Stomach smooth muscle (tissue), 2 donors: ENCODE data around the gene DCAF4L1.

Source experiments
- H3K27ac ChIP-seq: one replicate; pipeline ENCODE4 v1.7.0; 2013; ENCODE audit warnings: mild to moderate bottlenecking, low read length, inconsistent platforms
- H3K27me3 ChIP-seq, 2 donors: one replicate each; pipeline ENCODE4 v1.7.0; 2013; ENCODE audit warnings: low read length in 2 of 2; ENCODE audit not compliant: insufficient read depth in 2 of 2, control insufficient read depth in 1 of 2
- H3K36me3 ChIP-seq, 2 donors: one replicate each; pipeline ENCODE4 v1.7.0; 2013; ENCODE audit warnings: low read length in 2 of 2; ENCODE audit not compliant: control insufficient read depth in 2 of 2, insufficient read depth in 2 of 2
- H3K4me1 ChIP-seq: one replicate; pipeline ENCODE4 v1.7.0; 2013; ENCODE audit warnings: low read length; ENCODE audit not compliant: control insufficient read depth, insufficient read depth
- H3K4me3 ChIP-seq, 2 donors: one replicate each; pipeline ENCODE4 v1.7.0; 2013; ENCODE audit warnings: low read length in 2 of 2
- H3K9ac ChIP-seq, 2 donors: one replicate each; pipeline ENCODE4 v1.7.0; 2013; ENCODE audit warnings: low read length in 2 of 2, mild to moderate bottlenecking in 1 of 2
- H3K9me3 ChIP-seq, 2 donors: one replicate each; pipeline ENCODE4 v1.7.0; 2013; ENCODE audit warnings: low read length in 2 of 2; ENCODE audit not compliant: control insufficient read depth in 2 of 2
- donor health status: healthy.
- donor health status: Pancreatic carcinoma.

DCAF4L1 gene

DNA sequence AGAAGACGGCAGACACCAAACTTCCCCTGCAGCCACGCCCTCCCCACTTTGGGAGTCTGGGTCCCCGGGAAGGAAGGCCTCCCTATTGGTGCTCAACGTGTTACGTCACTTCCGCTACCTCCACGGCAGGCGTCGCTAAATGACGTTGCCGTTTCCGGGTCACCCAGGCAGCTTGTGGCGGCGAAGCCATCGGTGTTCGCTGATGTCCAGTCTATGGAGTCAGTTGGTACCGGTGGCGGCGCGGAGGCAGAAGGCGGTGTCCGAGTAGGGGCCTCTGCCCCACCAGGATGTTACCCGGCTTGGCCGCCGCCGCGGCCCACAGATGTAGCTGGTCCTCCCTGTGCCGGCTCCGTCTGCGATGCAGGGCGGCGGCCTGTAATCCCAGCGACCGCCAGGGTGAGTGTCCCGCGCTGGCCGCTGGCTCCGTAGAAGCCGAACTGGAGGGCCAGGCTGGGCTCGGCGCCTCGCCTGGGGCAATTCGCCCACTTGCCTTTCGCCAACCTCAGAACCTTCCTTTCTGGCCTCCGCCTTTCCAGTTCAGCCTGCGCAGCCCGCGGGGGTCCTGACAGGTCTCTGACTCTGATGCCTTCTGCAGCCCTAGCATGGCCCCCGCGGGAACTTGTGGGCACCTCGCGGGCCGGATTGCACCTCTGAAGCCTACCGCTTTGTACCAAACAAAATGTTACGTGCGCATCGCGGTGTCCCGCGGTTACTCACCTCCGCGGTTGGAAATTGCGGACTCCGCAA lies 9.0 kb downstream of the DCAF4L1 start, which contains the start of gene SLC30A9:
SLC30A9 (plus strand) TSS at position 166 of the 747 bp plus-strand sequence; CDS start at position 288, 122 bp downstream.
- Histone ChIP-seq H3K27ac (peak within 1 kb of the TSS; percentile 58), H3K9ac (peak within 1 kb of the TSS; percentile 90 to 94), H3K4me3 (peak within 1 kb of the TSS; percentile 95 to 98)

DNA sequence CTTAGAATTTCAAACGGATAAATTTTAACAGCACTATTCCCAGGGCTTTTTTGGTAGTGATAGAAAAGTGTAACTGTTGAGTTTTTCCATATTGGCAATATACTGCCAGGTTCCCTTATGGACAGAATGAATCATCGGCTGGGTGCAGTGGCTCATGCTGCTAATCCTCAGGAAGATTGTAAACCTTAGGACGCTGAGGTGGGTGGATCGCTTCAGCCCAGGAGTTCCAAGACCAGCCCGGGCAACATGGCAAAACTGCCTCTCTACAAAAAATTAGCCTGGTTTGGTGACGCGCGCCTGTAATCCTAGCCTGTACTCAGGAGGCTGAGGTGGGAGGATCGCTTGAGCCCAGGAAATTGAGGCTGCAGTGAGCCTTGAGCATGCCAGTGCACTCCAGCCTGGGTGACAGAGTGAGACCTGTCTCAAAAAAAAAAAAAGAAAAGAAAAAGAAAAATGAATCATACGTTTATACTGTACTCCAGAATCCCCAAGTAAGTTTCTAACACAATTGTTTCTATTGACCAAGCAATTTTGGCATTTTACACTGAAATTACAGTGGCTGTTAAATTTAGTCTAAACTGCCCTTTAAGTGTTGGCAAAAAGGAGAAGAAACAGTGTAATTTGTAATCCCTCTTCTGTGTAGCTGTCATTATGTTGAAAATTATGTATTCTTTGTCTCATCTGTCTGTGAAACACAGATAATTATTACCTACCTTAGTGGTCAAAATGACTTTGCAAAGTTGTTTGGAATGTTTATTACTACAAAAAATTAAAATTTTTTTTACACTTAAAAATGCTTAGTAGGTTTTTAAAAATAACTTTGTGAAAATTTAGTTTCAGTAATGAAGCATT lies 10.6 kb downstream of the DCAF4L1 start:
- H3K27me3 ChIP-seq = no peaks in the 10 kb centered on the region
- peaks cover 11% of the 10 kb centered on the region for H3K4me1 ChIP-seq
- no peak overlapping the region for H3K27ac ChIP-seq
- H3K36me3 ChIP-seq = no peaks in the 10 kb centered on the region
- no peak overlapping the region for H3K9ac ChIP-seq
- no peaks in the 10 kb centered on the region for H3K9me3 ChIP-seq
- H3K4me3 ChIP-seq = peak overlapping the region in 1 of 2 donors; percentile 95

More for the DNA sequence above, 9.0 kb downstream of the DCAF4L1 start, which contains the start of gene SLC30A9:
- H3K27me3 ChIP-seq = no peaks in the 10 kb centered on the region
- H3K9me3 ChIP-seq = no peaks in the 10 kb centered on the region
- peaks cover 11% of the 10 kb centered on the region for H3K4me1 ChIP-seq
- H3K36me3 ChIP-seq = no peaks in the 10 kb centered on the region

DNA sequence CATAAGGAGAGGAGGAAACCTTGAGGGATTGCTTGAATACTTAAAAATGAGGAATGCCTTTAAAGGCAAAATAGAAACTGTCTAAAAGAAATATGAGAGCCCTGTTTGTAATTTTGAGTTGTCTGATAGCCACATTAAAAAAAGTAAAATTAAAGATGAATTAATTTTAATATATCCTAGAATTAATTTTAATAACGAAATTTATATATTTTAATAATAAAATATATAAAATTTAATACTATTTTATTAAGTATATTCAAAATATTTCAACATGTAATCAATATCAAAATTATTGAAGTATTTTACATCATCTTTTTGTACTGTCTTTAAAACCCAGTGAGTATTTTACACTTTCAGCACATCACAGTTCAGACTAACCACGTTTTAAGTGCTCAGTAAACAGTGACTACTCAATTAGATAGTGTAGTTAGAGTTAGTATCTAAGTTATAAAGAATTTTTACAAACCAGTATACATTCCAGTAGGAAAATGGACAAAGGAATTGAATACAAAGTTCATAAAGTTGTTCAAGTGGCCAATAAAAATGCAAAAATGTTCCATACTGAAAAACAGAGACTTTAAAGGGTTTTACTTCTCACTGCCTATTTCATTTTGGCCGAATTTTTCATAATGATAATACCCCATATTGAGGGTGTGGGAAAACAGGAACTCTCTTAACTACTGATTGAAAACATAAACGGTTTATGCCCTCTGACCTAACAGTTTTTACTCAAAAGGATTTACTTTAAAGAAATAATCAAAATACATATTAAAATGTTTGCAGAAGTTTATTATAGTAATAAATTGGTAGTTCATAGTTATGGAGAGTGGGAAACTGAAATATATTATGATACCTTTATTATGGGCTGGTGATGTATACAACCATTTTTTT lies 11.7 kb downstream of the DCAF4L1 start:
- Histone ChIP-seq H3K36me3 (no peaks in the 10 kb centered on the region), H3K9ac (no peak overlapping the region), H3K27ac (no peak overlapping the region), H3K4me1 (peaks cover 11% of the 10 kb centered on the region), H3K27me3 (no peaks in the 10 kb centered on the region), H3K4me3 (no peak overlapping the region), H3K9me3 (no peaks in the 10 kb centered on the region)

DNA sequence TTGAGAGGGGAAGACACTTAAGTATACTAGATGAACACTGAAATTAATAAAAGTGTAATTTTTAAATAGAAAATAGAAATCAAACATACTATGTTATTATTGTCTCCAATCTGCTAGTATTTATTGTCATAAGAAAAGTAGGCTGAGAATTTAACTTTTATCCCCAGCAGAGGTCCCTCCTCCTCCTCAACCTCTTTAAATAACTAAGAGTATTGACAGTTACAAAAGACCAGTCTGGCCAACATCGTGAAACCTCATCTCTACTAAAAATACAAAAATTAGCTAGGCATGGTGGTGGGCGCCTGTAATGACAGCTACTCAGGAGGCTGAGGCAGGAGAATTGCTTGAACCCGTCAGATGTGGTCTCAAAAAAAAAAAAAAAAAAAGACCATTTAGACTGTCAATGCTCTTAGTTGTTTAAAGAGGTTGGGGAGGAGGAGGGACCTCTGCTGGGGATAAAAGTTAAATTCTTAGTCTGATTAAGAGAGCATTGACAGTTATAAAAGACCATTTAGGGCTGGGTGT lies 13.0 kb downstream of the DCAF4L1 start:
- H3K27ac ChIP-seq = no peak overlapping the region
- H3K27me3 ChIP-seq = no peaks in the 10 kb centered on the region
- H3K9me3 ChIP-seq = no peaks in the 10 kb centered on the region
- no peak overlapping the region for H3K9ac ChIP-seq
- peaks cover 0 to 3% of the 10 kb centered on the region in 2 donors for H3K36me3 ChIP-seq
- peaks cover 11% of the 10 kb centered on the region for H3K4me1 ChIP-seq
- H3K4me3 ChIP-seq = no peak overlapping the region

DNA sequence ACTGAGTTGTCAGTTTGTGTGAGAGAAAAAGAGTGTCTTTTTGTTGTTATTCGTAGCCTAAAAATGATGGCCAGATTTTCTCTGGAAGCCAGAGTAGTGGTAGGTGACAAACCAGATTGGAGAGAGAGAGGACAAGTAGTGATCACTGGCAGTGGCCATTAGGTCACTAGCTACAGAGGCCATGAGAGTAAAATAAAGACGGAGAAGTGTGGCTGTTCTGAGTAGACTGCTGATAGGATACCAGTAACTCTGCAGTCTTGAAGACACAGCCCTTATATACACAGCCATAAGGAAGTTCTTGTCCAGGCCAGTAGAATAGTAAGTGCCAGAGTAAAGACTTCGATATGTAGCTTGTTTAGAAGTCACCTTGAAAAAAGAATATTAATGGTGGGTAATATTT lies 16.5 kb downstream of the DCAF4L1 start:
- Histone ChIP-seq H3K9me3 (no peaks in the 10 kb centered on the region), H3K4me1 (no peaks in the 10 kb centered on the region), H3K36me3 (peaks cover 0 to 3% of the 10 kb centered on the region in 2 donors), H3K9ac (no peak overlapping the region), H3K27ac (no peak overlapping the region), H3K4me3 (no peak overlapping the region), H3K27me3 (no peaks in the 10 kb centered on the region)

DNA sequence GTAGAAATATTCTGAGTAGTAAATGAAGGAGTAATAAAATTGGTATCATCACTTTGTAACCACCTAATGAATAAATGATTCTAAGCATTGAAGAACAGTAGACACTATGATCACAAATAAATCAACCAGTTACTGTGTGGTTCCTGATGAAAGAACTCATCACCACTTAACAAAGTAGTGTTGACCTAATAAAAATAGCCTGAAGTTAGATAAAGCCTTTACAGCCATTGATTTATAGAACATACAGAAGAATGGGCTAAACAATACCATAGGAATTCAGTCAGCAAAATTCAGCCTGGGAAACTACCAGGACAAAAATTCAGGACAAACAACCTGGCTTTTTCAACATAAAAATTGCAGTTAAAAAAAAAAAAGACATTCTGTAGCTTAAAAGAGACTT lies 17.8 kb downstream of the DCAF4L1 start:
- Histone ChIP-seq H3K27me3 (no peaks in the 10 kb centered on the region), H3K36me3 (peaks cover 0 to 5% of the 10 kb centered on the region in 2 donors), H3K9me3 (no peaks in the 10 kb centered on the region), H3K4me3 (no peak overlapping the region), H3K4me1 (no peaks in the 10 kb centered on the region), H3K9ac (no peak overlapping the region), H3K27ac (no peak overlapping the region)

DNA sequence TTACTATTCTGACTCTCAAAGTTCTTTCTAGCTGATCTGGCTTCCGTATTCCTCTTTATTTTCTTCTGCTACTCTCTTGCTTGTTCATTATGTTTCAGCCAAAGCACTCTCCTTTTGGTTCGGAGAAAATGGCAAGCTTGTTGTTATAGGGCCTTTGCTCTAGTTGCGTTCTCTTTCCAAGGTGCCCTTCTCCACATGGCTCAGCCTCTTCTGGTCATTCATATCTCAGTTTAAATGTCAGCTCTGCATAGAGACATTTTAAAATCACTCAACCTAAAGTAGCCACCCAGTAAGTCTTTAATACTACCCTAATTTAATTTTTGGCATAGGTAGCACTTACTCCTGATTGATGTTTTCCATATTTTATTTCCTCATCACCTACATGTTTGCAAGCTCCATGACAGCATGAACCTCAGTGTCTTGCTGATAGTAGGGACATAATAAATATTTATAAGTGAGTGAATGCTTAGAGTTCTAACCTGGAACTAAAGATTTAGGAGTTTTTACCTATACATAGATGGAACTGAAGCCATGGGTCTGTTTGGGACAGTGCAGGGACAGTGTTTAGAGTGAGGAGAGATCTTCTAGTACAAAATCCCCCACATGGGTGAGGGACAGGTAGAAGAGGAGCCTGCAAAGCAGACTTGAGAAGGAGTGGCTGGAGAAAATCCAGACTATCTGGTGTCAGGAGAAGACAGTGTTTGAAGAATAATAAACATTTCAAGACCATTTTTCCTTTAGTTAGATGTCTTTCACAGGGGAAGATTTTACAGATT lies 26.6 kb downstream of the DCAF4L1 start:
- Histone ChIP-seq H3K4me1 (no peaks in the 10 kb centered on the region), H3K27ac (no peak overlapping the region)

DNA sequence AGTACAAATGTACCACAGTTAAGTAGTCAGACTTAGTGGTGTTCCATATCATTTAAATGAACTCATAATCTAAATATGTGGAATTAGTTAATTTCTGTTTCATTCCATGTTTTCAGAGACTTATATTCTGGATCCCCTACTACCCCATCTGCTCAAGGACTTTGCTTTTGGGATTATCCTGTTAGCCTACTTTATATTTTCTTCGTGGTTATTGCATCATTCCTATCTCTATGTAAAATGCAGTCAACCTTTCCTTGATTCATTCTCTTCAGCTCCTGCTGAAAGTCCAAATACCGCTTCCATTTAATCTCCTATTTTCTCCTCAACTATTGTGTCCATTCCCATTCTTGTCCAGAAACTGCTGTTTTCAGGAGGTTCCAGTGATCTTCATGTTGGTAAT lies 33.9 kb downstream of the DCAF4L1 start:
- H3K4me1 ChIP-seq = no peaks in the 10 kb centered on the region
- H3K9ac ChIP-seq = no peak overlapping the region
- peaks cover 0 to 5% of the 10 kb centered on the region in 2 donors for H3K36me3 ChIP-seq
- no peak overlapping the region for H3K4me3 ChIP-seq
- H3K27ac ChIP-seq = no peak overlapping the region
- H3K27me3 ChIP-seq = no peaks in the 10 kb centered on the region
- H3K9me3 ChIP-seq = no peaks in the 10 kb centered on the region

More for the DNA sequence above, 26.6 kb downstream of the DCAF4L1 start:
- no peaks in the 10 kb centered on the region for H3K27me3 ChIP-seq
- peaks cover 2 to 10% of the 10 kb centered on the region in 2 donors for H3K36me3 ChIP-seq
- H3K4me3 ChIP-seq = no peak overlapping the region
- H3K9me3 ChIP-seq = no peaks in the 10 kb centered on the region
- H3K9ac ChIP-seq = no peak overlapping the region

DNA sequence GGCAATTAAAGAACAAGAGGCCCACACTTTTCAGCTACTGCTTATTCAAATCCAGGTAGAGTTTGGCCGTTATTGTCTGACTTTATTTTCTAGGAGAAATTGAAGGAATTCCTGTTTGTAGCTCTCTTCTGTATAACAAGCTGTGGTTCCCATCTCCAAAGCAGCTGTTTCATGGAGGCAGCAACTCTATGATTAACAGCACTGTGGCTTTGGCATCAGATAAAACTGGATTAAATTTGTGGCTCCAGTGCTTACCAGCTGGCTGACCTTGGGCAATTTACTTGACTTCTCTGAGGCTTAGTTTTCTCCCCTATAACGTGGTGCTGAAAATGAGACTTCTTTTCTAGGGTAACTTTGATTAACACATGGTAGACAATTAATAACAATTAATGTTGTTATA lies 36.9 kb downstream of the DCAF4L1 start:
- Histone ChIP-seq H3K4me3 (no peak overlapping the region), H3K9ac (no peak overlapping the region), H3K36me3 (peaks cover 9 to 10% of the 10 kb centered on the region in 2 donors), H3K4me1 (no peaks in the 10 kb centered on the region), H3K9me3 (no peaks in the 10 kb centered on the region), H3K27ac (no peak overlapping the region), H3K27me3 (no peaks in the 10 kb centered on the region)
